H1 (cell line): ENCODE results near the gene DYNC1I1. TPM values are rescaled to one million over a fixed set of nuclear protein-coding genes. Genes with fewer than 3 reads are reported as not detected.

Experiments used
- ASH2L ChIP-seq: fragments of 200-600, 300-600 bp; sonication (generic); IDR thresholded peaks from one replicate; pipeline ENCODE4 v1.7.1; 2017; ENCODE audit warnings: low read length
- CEBPB ChIP-seq: IDR thresholded peaks from 2 replicates; pipeline ENCODE4 v1.6.1; 2012; ENCODE audit warnings: low read depth, low read length
- CHD2 ChIP-seq: IDR thresholded peaks from 2 replicates; pipeline ENCODE4 v1.6.1; 2012; ENCODE audit warnings: low read length, improper control_type of control experiment
- GABPA ChIP-seq: IDR thresholded peaks from 2 replicates; pipeline ENCODE4 v1.6.1; 2011; ENCODE audit warnings: mild to moderate bottlenecking, low read length, moderate library complexity, borderline replicate concordance; ENCODE audit not compliant: insufficient read depth
- HDAC6 ChIP-seq: IDR thresholded peaks from one replicate; pipeline ENCODE4 v1.7.1; 2012; ENCODE audit warnings: low read depth, mild to moderate bottlenecking, inconsistent platforms, low read length, moderate library complexity
- PHF8 ChIP-seq: fragments of 200-600 bp; sonication (generic); conservative IDR thresholded peaks from 2 replicates; pipeline ENCODE4 v1.7.1; 2012; ENCODE audit warnings: low read depth, mild to moderate bottlenecking, inconsistent platforms, low read length, moderate library complexity
- RFX5 ChIP-seq: IDR thresholded peaks from 2 replicates; pipeline ENCODE4 v1.6.1; 2011; ENCODE audit warnings: low read depth, low read length, improper control_type of control experiment, borderline replicate concordance
- SUZ12 ChIP-seq: fragments of 200-600 bp; sonication (generic); IDR thresholded peaks from 2 replicates; pipeline ENCODE4 v1.6.1; 2012; ENCODE audit warnings: mild to moderate bottlenecking, inconsistent platforms, low read length, moderate library complexity, mixed read lengths
- TEAD4 ChIP-seq: IDR thresholded peaks from 2 replicates; pipeline ENCODE4 v1.6.1; 2012; ENCODE audit warnings: low read depth, low read length, inconsistent platforms, mixed read lengths
- polyA plus RNA-seq, 7 experiments: library from polyadenylated mRNA; depleted of rRNA in 3 of 7; stranded (reverse) in 5 of 7; unstranded in 2 of 7; fragments of >200 nt in 5 of 7; fragments of 200-250 nt in 2 of 7; gene quantifications; 1 replicate in 5 of 7; 2 replicates in 1 of 7; 4 replicates in 1 of 7; pipeline versions ENCODE4 v1.2.1 to v1.2.3, GENCODE V29; 2011 to 2013; ENCODE audit warnings: missing spikeins in 2 of 7, mixed read lengths in 2 of 7
- total RNA-seq: library from RNA; stranded (reverse); fragmentation: NEBNext Ultra II Directional; extraction: Animal tissue kit (Norgen Biotek cat#: 25700); gene quantifications from 2 replicates; pipeline ENCODE4 v1.2.1, GENCODE V29; 2021
- TF ChIP-seq, protein P1 (sequence below): fragments of 300-600 bp; sonication (generic); IDR thresholded peaks from 2 replicates; pipeline ENCODE4 v1.7.1; 2012; ENCODE audit warnings: low read length, moderate library complexity, mild to moderate bottlenecking, inconsistent platforms; ENCODE audit not compliant: insufficient replicate concordance
- TF ChIP-seq, protein P2 (sequence below): IDR thresholded peaks from 2 replicates; pipeline ENCODE4 v1.6.1; 2011; ENCODE audit warnings: low read length, improper control_type of control experiment

The DYNC1I1 gene
- total and polyA plus RNA-seq, 2 of the 8 experiments (the other 6 are each of a cell fraction or from before 2014, with no cell fraction given): 0.45 to 0.58 TPM

DNA sequence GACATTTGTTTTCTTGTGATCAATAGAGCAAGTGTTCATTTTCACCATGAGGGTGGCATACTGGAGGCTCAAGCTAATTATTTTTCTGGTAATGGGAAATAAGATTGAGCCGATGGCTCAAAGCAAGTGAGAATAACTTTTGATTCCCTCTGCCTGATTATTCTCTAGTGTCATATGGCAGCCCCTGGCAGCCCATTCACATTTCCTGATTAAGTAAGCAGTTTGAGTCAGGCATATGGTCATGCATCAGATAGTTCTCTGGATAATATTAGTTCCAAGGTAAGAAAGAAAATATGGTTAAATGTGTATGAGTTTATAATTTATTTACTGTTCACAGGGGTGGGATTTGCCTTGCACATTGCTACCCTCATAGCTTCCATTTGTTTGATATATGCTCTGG, 109.2 kb downstream of the DYNC1I1 start (continued):
- TF ChIP-seq, protein P1, sequence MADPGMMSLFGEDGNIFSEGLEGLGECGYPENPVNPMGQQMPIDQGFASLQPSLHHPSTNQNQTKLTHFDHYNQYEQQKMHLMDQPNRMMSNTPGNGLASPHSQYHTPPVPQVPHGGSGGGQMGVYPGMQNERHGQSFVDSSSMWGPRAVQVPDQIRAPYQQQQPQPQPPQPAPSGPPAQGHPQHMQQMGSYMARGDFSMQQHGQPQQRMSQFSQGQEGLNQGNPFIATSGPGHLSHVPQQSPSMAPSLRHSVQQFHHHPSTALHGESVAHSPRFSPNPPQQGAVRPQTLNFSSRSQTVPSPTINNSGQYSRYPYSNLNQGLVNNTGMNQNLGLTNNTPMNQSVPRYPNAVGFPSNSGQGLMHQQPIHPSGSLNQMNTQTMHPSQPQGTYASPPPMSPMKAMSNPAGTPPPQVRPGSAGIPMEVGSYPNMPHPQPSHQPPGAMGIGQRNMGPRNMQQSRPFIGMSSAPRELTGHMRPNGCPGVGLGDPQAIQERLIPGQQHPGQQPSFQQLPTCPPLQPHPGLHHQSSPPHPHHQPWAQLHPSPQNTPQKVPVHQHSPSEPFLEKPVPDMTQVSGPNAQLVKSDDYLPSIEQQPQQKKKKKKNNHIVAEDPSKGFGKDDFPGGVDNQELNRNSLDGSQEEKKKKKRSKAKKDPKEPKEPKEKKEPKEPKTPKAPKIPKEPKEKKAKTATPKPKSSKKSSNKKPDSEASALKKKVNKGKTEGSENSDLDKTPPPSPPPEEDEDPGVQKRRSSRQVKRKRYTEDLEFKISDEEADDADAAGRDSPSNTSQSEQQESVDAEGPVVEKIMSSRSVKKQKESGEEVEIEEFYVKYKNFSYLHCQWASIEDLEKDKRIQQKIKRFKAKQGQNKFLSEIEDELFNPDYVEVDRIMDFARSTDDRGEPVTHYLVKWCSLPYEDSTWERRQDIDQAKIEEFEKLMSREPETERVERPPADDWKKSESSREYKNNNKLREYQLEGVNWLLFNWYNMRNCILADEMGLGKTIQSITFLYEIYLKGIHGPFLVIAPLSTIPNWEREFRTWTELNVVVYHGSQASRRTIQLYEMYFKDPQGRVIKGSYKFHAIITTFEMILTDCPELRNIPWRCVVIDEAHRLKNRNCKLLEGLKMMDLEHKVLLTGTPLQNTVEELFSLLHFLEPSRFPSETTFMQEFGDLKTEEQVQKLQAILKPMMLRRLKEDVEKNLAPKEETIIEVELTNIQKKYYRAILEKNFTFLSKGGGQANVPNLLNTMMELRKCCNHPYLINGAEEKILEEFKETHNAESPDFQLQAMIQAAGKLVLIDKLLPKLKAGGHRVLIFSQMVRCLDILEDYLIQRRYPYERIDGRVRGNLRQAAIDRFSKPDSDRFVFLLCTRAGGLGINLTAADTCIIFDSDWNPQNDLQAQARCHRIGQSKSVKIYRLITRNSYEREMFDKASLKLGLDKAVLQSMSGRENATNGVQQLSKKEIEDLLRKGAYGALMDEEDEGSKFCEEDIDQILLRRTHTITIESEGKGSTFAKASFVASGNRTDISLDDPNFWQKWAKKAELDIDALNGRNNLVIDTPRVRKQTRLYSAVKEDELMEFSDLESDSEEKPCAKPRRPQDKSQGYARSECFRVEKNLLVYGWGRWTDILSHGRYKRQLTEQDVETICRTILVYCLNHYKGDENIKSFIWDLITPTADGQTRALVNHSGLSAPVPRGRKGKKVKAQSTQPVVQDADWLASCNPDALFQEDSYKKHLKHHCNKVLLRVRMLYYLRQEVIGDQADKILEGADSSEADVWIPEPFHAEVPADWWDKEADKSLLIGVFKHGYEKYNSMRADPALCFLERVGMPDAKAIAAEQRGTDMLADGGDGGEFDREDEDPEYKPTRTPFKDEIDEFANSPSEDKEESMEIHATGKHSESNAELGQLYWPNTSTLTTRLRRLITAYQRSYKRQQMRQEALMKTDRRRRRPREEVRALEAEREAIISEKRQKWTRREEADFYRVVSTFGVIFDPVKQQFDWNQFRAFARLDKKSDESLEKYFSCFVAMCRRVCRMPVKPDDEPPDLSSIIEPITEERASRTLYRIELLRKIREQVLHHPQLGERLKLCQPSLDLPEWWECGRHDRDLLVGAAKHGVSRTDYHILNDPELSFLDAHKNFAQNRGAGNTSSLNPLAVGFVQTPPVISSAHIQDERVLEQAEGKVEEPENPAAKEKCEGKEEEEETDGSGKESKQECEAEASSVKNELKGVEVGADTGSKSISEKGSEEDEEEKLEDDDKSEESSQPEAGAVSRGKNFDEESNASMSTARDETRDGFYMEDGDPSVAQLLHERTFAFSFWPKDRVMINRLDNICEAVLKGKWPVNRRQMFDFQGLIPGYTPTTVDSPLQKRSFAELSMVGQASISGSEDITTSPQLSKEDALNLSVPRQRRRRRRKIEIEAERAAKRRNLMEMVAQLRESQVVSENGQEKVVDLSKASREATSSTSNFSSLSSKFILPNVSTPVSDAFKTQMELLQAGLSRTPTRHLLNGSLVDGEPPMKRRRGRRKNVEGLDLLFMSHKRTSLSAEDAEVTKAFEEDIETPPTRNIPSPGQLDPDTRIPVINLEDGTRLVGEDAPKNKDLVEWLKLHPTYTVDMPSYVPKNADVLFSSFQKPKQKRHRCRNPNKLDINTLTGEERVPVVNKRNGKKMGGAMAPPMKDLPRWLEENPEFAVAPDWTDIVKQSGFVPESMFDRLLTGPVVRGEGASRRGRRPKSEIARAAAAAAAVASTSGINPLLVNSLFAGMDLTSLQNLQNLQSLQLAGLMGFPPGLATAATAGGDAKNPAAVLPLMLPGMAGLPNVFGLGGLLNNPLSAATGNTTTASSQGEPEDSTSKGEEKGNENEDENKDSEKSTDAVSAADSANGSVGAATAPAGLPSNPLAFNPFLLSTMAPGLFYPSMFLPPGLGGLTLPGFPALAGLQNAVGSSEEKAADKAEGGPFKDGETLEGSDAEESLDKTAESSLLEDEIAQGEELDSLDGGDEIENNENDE: no peak
- TF ChIP-seq HDAC6: no peak
- TF ChIP-seq, protein P2, sequence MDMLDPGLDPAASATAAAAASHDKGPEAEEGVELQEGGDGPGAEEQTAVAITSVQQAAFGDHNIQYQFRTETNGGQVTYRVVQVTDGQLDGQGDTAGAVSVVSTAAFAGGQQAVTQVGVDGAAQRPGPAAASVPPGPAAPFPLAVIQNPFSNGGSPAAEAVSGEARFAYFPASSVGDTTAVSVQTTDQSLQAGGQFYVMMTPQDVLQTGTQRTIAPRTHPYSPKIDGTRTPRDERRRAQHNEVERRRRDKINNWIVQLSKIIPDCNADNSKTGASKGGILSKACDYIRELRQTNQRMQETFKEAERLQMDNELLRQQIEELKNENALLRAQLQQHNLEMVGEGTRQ: no peak
- TF ChIP-seq ASH2L: no peak
- no peak for TF ChIP-seq TEAD4
- no peak for TF ChIP-seq PHF8
- TF ChIP-seq RFX5: no peak
- TF ChIP-seq GABPA: no peak
- TF ChIP-seq CEBPB: no peak
- no peak for TF ChIP-seq SUZ12
- TF ChIP-seq CHD2: no peak
